ENCODE measurements around the gene ASTN2.

The ASTN2 gene

GRCh38 chr9:116703634-116704033 lies 711.2 kb downstream of the ASTN2 start:
- H3K4me3 ChIP-seq (ENCODE audit: low read length): no peak overlapping the region
- no peaks in the 10 kb centered on the region for H3K79me2 ChIP-seq (ENCODE audit: low read length)
- H3K36me3 ChIP-seq (replicated peaks; ENCODE audit: insufficient read depth, low read length): peaks cover 6% of the 10 kb centered on the region; the same call in 1 of the 2 replicates
- H3K9me2 ChIP-seq (replicated peaks; ENCODE audit: insufficient read depth, low read length): no peaks in the 10 kb centered on the region
- no peaks in the 10 kb centered on the region for H3K4me1 ChIP-seq (ENCODE audit: low read length)
- H2AFZ ChIP-seq (ENCODE audit: low read length): no peak overlapping the region
- TF ChIP-seq EZH2 (optimal IDR thresholded peaks at IDR 0.05; ENCODE audit: low read depth, low read length) (no peak), EZH2phosphoT487 (IDR thresholded peaks at IDR 0.05; ENCODE audit: low read length) (no peak), CTCF (IDR thresholded peaks at IDR 0.05; ENCODE audit: low read length) (no peak)
- H3K9ac ChIP-seq (ENCODE audit: low read length): no peak overlapping the region
- no peak overlapping the region for H3K4me2 ChIP-seq (ENCODE audit: low read depth, low read length)
- H3F3A ChIP-seq (ENCODE audit: insufficient read depth, low read length): no peaks in the 10 kb centered on the region
- no peaks in the 10 kb centered on the region for H3K9me3 ChIP-seq (replicated peaks; ENCODE audit: insufficient read depth, low read length)
- no peaks in the 10 kb centered on the region for H3K27me3 ChIP-seq (replicated peaks; ENCODE audit: insufficient read depth, low read length)
- no peaks in the 10 kb centered on the region for H4K20me1 ChIP-seq (ENCODE audit: insufficient read depth, low read length)
- DNase-seq: no peak
- no peak overlapping the region for H3K27ac ChIP-seq (ENCODE audit: low read length)

GRCh38 chr9:116701940-116702642 lies 712.8 kb downstream of the ASTN2 start:
- Histone ChIP-seq H2AFZ (ENCODE audit: low read length) (no peak overlapping the region), H3K4me1 (ENCODE audit: low read length) (no peaks in the 10 kb centered on the region), H3F3A (ENCODE audit: insufficient read depth, low read length) (no peaks in the 10 kb centered on the region), H3K27ac (ENCODE audit: low read length) (no peak overlapping the region), H3K9me3 (replicated peaks; ENCODE audit: insufficient read depth, low read length) (no peaks in the 10 kb centered on the region), H3K79me2 (ENCODE audit: low read length) (no peaks in the 10 kb centered on the region), H3K36me3 (replicated peaks; ENCODE audit: insufficient read depth, low read length) (peaks cover 8% of the 10 kb centered on the region; the same call in 1 of the 2 replicates), H3K9ac (ENCODE audit: low read length) (no peak overlapping the region), H4K20me1 (ENCODE audit: insufficient read depth, low read length) (no peaks in the 10 kb centered on the region), H3K9me2 (replicated peaks; ENCODE audit: insufficient read depth, low read length) (no peaks in the 10 kb centered on the region), H3K27me3 (replicated peaks; ENCODE audit: insufficient read depth, low read length) (no peaks in the 10 kb centered on the region), H3K4me3 (ENCODE audit: low read length) (no peak overlapping the region), H3K4me2 (ENCODE audit: low read depth, low read length) (no peak overlapping the region)
- TF ChIP-seq EZH2 (optimal IDR thresholded peaks at IDR 0.05; ENCODE audit: low read depth, low read length) (no peak), EZH2phosphoT487 (IDR thresholded peaks at IDR 0.05; ENCODE audit: low read length) (no peak), CTCF (IDR thresholded peaks at IDR 0.05; ENCODE audit: low read length) (no peak)
- no peak for DNase-seq

GRCh38 chr9:116700882-116701865 lies 713.7 kb downstream of the ASTN2 start:
- H3K9ac ChIP-seq (ENCODE audit: low read length): no peak overlapping the region
- H4K20me1 ChIP-seq (ENCODE audit: insufficient read depth, low read length): no peaks in the 10 kb centered on the region
- no peaks in the 10 kb centered on the region for H3K9me2 ChIP-seq (replicated peaks; ENCODE audit: insufficient read depth, low read length)
- peaks cover 8% of the 10 kb centered on the region; the same call in 1 of the 2 replicates for H3K36me3 ChIP-seq (replicated peaks; ENCODE audit: insufficient read depth, low read length)
- no peak overlapping the region for H3K4me3 ChIP-seq (ENCODE audit: low read length)
- H3K27ac ChIP-seq (ENCODE audit: low read length): no peak overlapping the region
- H3F3A ChIP-seq (ENCODE audit: insufficient read depth, low read length): no peaks in the 10 kb centered on the region
- no peaks in the 10 kb centered on the region for H3K9me3 ChIP-seq (replicated peaks; ENCODE audit: insufficient read depth, low read length)
- no peaks in the 10 kb centered on the region for H3K27me3 ChIP-seq (replicated peaks; ENCODE audit: insufficient read depth, low read length)
- H3K4me2 ChIP-seq (ENCODE audit: low read depth, low read length): no peak overlapping the region
- H3K4me1 ChIP-seq (ENCODE audit: low read length): no peaks in the 10 kb centered on the region
- no peaks in the 10 kb centered on the region for H3K79me2 ChIP-seq (ENCODE audit: low read length)
- TF ChIP-seq EZH2 (optimal IDR thresholded peaks at IDR 0.05; ENCODE audit: low read depth, low read length) (no peak), CTCF (IDR thresholded peaks at IDR 0.05; ENCODE audit: low read length) (no peak), EZH2phosphoT487 (IDR thresholded peaks at IDR 0.05; ENCODE audit: low read length) (no peak)
- no peak for DNase-seq
- no peak overlapping the region for H2AFZ ChIP-seq (ENCODE audit: low read length)

Data from MM.1S (cell line).